Astrocyte of the hippocampus (primary cell): ENCODE results near the gene MAP1B.

ENCODE experiments used
- DNase-seq: peaks from one replicate; pipeline ENCODE4 v3.0.0; 2011; ENCODE audit warnings: low read depth, low spot score

MAP1B gene

DNA sequence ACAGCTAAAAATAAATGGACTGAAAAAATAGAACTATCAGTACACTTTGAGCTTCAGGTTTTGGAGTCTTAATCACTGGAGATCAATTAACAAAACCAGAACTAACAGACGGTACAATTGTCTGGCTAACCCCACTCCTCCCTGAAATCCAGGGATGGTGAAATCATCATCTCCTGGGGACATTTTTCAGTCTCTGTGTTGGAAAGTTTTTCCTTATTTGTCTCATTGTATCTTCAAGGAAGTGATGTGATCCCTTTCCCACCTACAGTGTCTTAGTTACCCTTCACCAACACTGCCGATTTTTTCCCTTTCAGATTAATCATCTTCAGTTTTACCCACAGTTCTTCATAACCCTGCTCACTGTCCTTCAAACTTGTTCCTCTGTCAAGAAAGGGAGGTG is 81.9 kb downstream of the MAP1B start:
- no peak for DNase-seq

DNA sequence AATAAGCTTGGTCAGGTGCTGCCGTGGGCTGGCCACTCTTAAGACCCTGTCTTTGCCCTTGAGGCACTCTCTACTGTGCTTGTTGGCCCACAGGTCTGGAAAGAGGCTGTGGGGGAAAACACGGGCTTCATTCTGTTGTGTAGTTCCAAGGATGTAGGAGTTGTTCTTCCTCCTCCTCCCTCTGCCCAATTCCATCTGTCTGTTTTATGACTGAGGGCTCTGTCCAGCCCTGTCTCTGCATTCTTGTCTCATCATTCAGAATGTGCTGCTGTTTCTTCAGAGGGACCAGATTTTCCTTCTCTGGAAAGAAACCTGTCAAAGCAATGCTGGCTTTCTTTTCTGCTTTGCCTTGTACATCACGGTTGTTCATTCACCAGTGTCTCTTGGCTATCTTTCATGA is 84.1 kb downstream of the MAP1B start:
- no peak for DNase-seq

DNA sequence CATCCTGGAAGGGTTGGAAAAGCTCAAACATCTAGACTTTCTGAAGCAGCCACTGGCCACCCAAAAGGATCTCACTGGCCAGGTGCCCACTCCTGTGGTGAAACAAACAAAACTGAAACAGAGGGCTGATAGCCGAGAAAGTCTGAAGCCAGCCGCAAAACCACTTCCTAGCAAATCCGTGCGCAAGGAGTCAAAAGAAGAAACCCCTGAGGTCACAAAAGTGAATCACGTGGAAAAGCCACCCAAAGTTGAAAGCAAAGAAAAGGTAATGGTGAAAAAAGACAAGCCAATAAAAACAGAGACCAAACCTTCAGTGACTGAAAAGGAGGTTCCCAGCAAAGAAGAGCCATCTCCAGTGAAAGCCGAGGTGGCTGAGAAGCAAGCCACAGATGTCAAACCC is 87.6 kb downstream of the MAP1B start:
- DNase-seq = peak; percentile 82

DNA sequence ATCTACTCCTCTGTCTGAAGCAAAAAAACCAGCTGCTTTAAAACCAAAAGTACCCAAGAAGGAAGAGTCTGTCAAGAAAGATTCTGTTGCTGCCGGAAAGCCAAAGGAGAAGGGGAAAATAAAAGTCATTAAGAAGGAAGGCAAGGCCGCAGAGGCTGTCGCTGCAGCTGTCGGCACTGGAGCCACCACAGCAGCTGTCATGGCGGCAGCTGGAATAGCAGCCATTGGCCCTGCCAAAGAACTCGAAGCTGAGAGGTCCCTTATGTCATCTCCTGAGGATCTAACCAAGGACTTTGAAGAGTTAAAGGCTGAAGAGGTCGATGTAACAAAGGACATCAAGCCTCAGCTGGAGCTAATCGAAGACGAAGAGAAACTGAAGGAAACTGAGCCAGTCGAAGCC is 88.3 kb downstream of the MAP1B start:
- no peak for DNase-seq

DNA sequence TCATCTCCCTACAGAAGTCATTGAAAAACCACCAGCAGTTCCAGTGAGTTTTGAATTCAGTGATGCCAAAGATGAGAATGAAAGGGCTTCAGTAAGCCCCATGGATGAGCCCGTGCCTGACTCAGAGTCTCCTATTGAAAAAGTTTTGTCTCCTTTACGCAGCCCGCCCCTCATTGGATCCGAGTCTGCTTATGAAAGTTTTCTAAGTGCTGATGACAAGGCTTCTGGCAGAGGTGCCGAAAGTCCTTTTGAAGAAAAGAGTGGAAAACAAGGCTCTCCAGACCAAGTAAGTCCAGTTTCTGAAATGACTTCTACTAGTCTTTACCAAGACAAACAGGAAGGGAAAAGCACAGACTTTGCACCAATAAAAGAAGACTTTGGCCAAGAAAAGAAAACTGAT is 90.1 kb downstream of the MAP1B start:
- no peak for DNase-seq

DNA sequence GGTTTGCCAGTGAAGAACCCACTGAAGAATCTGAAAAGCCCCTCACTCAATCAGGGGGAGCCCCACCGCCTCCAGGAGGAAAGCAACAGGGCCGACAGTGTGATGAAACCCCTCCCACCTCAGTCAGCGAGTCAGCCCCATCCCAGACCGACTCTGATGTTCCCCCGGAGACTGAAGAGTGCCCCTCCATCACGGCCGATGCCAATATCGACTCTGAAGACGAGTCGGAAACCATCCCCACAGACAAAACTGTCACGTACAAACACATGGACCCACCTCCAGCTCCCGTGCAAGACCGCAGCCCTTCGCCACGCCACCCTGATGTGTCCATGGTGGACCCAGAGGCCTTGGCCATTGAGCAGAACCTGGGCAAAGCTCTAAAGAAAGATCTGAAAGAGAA is 92.4 kb downstream of the MAP1B start:
- no peak for DNase-seq

DNA sequence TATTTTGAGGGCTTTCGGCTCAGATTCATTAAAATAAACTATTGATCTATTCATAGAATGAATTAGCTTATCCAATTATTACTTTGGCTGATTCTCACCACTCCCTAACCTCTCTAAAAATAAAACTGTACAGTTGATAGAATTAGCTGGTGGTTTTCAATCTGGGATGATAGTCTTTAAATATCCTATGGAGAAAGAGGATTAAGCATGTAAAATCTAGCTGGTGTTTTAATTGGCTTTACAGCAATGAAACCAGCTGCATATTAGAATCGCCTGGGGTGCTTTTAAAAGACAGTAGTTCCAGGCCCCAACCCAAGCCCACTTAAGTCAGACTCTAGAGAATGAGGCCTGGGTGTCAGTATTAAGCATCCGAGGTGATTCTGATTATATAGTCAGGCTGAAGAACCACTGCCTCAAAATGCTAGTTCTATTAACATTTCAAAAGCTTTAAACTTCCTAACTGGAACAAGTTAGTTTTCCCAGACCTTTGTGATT is 95.1 kb downstream of the MAP1B start:
- no peak for DNase-seq

DNA sequence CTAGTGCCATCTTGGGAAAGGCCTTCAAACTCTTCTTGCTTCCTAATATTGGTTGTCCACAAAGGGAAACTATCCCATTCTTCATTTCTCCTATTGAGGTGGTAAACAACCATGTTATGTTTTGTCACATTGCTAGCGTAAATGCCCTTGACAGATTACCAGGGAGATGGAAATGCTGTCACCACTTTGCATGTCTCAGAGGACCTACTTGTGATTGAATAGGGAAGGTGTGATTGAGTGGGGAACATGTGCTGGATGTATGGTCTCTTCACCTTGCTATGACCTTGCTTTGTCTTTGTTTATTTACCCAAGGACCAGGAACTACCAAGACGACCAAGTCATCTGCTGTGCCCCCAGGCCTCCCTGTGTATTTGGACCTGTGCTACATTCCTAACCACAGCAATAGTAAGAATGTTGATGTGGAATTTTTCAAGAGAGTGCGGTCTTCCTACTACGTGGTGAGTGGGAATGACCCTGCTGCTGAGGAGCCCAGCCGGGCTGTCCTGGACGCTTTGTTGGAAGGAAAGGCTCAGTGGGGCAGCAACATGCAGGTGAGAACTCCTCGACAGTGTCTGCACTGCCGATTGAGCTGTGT is 96.1 kb downstream of the MAP1B start:
- peak; percentile 82 for DNase-seq

DNA sequence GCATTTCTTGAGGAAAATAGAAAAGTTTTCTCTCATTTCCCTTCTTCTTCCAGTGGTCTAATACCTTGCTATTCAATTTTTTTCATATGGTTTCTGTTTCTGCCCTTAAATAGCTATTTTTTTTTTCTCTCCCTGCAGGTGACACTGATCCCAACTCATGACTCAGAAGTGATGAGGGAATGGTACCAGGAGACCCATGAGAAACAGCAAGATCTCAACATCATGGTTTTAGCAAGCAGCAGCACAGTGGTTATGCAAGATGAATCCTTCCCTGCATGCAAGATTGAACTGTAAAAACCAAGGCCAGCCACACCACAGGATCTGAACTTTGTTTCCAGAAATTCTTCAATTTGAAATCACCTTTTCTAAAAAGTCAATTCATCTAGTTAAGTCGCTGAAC is 97.7 kb downstream of the MAP1B start:
- DNase-seq = peak; percentile 14

DNA sequence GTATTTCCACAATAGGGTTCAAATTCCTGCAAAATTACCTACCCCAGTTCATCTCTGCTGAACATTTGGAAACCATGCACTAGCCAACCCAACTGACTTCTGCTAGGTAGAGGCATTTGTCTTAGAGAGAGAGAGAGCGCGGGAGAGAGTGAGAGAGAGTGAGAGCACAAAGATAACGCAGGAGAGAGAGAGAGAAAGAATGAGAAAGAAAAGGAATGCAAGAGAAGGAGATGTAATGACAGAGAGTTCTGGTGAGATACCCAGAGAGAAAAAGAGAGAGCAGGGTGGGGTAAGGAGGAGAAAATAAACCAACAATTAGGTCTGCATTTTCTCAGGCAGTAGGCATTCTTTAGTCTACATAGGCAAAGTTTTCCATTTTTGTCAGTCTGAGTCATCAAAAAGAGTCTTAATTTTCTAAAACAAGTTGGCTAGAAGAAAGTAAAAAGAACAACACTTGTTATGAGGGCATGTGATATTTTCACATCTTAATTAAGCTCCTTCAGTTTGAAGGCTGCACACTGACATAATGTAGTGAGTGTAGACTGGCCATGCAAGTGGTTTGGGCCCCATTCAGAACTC is 98.2 kb downstream of the MAP1B start:
- peak; percentile 60 for DNase-seq

DNA sequence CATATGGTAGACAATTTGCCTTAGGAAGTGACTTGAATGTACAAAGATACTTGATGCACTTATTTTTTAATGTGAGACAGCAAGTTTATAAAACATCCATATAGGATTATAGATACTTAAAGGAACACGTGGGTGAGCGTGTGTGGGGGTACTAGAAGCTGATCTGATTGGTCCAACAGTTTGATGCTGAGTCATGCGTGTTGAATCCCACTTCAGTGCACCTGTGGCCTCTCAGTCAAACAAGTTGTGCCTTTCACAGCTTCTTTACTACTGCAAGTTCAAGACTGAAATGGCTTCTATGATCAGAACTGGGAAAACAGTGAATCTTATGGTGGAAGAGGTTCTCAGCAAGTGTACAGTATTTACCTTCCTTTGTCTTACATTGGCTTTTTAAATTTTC is 98.9 kb downstream of the MAP1B start:
- no peak for DNase-seq

DNA sequence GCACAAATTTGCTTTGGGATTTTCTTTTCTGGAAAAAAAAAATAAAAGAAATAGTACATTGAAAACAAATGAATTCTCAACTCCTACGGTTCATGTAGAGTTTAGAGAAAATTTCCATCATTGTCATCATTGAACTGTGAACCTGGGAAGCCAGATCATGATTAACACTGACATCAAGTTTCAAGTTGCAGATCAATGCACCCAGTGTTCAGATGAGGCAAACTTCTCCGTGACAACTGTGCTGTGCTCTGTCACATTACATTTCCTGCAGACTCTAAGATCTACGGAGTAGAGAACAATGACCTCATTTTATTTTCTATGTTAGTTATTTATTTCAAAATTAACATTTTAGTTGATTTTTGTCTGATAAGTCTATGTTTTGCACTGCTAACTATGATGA is 99.7 kb downstream of the MAP1B start:
- no peak for DNase-seq

DNA sequence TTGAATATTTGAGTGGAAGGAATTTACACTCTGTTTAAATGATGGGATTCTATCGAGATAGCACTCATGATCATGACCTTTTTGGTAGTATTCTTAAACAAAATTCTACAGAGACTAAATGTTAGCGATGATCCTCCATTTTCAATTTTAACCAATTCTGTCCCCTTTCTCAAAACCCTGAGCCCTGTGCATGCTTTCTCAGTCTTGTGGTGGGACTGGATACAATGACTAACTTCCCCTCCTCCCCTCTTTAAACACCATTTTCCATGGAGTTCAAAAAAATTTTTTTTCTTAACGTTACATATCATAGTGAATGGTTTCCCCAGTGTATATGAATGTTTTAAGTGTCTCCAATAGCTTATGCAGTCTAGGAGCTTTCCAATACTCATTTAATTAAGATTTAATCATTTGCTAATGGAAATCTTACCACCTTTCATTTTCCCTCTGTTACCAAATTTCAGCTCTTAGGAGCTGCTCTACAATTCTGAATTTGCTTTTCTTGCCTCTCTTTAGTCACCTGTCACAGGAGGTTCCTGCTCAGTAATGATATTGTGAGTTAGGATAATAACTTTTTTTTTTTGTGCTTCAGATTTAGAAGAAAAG is 101.2 kb downstream of the MAP1B start:
- DNase-seq = no peak

DNA sequence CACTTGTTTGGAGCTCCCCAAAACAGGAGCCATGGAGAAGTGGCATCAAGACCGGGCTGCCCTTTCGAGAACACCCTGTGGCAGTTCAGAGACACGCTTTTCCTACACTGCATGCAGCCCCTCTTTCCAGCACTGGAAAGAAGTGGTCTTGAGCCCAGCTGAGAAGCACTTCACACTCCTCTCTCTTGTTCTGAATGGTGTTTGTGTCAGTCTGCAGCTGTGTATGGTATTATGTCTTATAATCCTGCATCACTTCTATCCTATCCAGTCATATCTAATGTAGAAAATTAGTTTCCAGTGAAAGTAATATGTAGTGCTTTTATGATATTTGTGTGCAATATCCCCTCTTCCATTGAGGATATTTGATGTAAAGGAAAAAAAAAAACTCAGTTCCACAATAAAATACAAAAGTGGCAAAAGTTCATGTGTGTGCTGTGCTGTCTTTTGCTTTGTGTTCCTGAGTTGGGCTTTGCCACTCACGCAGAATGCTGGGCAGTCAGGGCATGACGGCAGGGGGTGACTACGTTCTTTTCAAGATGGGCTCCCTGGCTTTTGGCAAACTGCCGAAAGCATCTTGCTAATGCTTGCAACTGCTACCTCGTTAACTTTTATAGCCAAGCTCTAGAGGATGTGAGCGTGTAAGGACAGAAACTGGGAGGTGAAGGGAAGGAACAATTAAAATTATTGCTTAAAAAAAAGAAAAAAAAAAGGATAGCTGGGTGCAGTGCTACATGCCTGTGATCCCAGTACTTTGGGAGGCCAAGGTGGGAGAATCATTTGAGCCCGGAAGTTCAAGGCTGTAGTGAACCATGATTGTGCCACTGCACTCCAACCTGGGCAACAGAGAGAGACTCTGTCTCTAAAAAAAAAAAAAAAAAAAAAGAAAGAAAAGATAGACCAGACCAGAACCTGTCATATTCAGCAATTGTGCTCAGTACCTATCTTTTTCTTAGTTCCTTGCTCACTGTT is 102.2 kb downstream of the MAP1B start:
- DNase-seq = peak; percentile 78

DNA sequence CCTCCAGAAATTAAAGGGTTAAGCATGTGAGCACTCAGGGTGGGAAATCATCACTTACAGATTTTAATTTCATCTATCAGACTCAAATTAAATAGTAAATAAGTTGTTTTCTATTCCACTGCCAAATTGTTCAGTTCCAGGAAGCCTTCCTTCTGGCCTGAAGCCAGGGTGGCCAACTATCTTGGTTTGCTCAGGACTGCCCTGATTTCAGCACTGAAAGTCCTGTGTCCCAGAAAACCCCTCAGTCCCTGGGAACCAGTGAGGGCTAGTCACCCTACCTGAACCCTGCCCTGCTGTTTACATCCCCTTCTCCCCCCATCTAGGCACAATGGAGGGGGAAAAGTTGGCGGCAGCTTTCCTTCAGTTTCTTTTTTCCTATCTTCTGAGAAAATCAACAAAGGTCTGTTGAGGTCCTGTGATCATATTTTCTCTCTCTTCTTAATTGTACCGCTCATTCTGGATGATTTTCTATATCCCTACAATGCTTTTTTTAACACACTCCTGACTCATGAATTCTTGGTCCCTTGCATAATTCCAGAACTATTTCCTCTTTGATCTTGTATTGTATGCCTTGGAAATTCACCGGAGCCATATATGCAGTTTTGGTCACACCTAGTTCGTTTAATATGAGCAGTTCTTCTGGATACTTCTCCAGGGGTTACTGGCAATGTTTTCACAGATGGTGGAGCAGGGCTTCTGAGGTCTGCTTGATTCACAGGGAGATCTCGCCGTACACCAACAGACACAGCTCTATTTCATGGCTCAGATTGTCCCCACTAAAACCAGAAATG is 103.8 kb downstream of the MAP1B start:
- peak; percentile 74 for DNase-seq

DNA sequence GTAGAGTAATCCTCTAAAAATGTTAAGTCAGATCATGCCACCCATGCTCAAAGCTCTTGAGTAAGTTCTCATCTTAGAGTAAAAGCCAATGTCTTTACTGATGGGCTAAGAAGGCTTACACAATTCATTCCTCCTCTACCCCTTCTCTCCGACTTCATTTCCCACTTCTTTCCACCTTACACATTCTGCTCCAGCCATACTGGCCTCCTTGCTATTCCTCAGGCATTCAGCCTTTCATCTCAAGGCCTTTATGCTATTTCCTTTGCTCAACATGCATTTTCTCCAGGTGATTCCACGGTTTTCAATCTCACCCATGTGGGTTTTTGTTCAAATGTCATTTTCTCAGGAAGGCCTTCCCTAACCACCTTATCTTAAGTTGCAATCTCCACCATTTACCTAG is 104.9 kb downstream of the MAP1B start:
- no peak for DNase-seq

DNA sequence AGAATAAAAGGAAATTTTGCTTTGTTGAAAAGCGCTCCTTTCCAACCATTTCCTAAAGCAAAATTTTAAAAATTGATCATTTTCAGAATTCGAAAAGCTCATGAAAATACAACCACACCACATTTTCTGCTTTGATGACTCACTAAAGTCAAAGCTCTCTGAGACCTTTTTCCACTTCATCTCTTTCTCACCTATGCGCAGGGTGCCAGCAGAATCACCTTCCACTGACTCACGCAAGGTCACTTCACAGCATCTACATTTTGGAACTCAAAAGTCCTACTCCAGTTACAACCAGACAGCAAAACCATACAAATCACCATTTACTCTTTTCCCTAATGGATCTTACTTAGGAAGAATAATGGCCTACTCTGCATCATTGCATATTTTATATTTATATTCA is 106.2 kb downstream of the MAP1B start:
- no peak for DNase-seq

DNA sequence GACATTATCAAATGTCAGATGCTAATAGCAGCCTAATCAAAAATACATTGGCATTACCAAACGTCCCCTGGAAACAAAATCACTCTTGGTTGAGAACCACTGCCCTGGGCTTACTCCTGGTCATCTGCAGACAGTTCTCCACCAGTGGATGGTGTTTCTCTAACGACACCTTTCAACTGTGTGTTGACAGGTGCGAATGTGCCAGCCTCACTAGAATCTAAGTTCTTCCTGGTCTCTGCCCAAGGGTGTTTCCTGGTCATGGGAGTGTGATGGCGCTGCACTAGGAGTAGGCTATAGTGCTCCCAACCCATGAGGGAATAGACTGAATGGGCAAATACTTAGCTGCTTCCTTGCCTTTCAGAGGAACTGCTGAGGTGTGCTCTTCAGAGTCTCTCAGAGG is 106.9 kb downstream of the MAP1B start:
- DNase-seq = no peak

DNA sequence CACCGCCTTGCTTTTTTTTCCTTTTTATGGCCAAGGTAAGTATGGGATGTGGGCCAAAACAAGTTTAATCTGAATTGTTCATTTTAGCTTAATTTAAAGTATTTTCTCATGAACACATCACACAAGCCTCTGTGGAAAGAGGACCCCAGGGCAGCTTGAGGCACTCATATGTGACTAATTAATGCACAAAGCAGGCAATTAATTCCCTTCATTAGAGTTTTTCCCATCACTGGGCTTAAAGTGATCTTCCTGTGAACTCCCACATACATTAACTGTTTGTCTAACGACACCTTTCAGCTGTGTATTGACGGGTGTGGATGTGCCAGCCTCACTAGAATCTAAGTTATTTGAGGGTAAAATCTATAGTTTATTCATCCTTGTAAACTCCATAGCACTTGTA is 109.5 kb downstream of the MAP1B start:
- no peak for DNase-seq

DNA sequence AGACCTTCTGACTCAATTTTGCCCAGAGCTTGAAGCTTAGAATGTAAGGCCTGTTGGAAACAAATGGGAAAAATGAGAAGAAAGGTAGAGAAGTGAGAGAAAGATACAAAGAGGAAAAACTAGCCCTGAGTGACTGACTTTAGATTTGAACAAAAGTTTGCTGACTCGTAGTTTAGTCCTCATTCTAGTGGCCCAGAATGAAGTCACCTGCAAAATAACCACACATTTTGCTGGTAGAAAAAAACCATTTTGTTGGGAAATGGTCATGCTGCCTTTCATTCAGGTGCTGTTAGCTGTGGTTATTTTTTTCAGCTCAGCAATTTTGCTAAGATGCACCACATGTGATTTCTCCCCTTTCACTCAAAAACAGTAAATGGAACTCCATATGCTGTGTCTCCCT is 113.8 kb downstream of the MAP1B start:
- DNase-seq = no peak

DNA sequence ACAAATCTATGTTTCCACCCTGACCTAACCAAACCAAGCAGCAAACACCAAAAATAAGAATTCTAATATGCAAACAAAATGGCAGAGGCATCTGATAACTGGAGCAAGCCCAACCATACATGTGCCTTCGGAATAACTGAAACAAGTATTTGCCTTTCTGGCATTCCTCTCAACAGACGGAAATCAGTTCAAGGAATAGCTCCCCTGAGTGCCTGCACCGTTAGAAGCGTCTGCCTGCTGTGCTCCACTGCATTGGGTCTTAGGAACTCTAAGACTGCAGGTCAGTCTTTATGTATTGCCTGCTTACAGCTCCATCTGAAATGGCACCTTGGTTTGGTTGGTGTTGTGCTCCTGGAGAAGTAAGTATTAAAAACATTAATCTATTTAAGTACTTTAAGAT is 114.3 kb downstream of the MAP1B start:
- DNase-seq = no peak

DNA sequence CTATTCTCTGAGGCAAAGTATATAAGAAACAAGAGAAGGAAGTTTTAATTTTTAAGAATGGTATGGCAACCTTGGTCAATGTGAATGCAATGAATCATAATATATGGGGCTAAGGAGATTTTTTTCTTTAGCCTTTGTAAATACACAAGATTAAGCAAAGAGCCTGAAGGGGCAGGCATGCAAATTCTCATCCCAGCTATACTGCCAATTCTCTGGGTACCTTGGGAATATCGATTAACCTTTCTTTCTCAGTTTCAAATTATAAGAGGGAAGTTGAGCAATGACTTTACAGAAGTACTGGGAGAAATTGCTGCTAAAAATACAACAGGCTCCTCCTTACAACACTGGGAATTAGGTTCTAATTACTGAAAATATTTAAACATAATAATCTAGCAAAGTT is 115.2 kb downstream of the MAP1B start:
- no peak for DNase-seq
